IPS-15b (cell line): ENCODE measurements around the gene FRG2B.
"Not testable (repeated sequence)": the region's sequence is repeated elsewhere in the genome, so short reads cannot be mapped to it uniquely, and the experiment has no call there.

Source experiments
- H3K27me3 ChIP-seq: one replicate; pipeline ENCODE4 v1.6.1; 2013; ENCODE audit warnings: low read length; ENCODE audit not compliant: control insufficient read depth, insufficient read depth
- H3K36me3 ChIP-seq: one replicate; pipeline ENCODE4 v1.6.1; 2013; ENCODE audit warnings: low read length; ENCODE audit not compliant: control insufficient read depth, insufficient read depth
- H3K4me1 ChIP-seq: one replicate; pipeline ENCODE4 v1.6.1; 2013; ENCODE audit warnings: mild to moderate bottlenecking, low read length; ENCODE audit not compliant: control insufficient read depth, insufficient read depth
- H3K4me3 ChIP-seq: one replicate; pipeline ENCODE4 v1.5.1; 2013; ENCODE audit warnings: low read depth, low read length
- H3K9ac ChIP-seq: one replicate; pipeline ENCODE4 v1.6.1; 2013; ENCODE audit warnings: low read depth, mild to moderate bottlenecking, low read length
- H3K9me3 ChIP-seq: one replicate; pipeline ENCODE4 v1.6.1; 2013; ENCODE audit warnings: mild to moderate bottlenecking, low read length; ENCODE audit not compliant: control insufficient read depth, insufficient read depth

The FRG2B gene

DNA sequence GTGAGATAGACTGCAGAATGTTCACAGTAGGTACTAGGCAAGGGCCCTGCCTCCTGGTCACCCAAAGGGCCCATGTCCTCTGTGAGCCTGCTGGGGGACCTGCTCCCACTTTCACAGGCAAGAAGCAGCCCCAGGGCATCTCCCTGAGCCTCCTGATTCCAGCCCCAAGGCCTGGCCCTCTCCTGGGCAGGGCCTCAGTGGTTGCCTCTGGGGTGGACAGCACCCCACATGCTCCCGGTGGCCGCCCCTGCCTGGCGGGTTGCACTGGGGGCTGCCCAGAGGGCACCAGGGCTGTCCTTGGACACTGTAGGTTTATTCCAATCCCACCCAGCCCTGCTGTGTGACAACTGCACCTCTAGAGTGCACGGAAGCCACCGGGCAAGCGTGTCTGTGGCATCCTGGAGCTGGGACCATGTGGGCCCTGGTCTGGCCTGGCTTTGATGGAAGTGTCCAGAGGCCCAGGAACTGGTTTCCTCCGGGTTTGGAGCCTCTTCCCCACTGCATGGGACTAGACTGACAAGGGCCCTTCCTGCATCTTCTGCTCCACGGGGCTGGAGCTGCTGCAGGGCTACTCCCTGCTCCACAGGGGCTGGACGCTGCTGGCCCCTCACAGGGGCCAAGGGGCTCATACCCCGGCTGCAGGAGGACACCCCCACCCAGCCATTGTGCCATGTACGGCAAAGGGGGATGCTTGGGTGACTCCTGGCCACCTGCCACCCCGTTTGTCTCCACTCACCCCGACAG lies 36.2 kb downstream of the FRG2B start:
- H3K4me3 ChIP-seq = no peak overlapping the region
- no peak overlapping the region for H3K9ac ChIP-seq
- H3K36me3 ChIP-seq = no peaks in the 10 kb centered on the region
- H3K9me3 ChIP-seq = peaks cover 21% of the 10 kb centered on the region
- no peaks in the 10 kb centered on the region for H3K27me3 ChIP-seq
- H3K4me1 ChIP-seq = no peaks in the 10 kb centered on the region

DNA sequence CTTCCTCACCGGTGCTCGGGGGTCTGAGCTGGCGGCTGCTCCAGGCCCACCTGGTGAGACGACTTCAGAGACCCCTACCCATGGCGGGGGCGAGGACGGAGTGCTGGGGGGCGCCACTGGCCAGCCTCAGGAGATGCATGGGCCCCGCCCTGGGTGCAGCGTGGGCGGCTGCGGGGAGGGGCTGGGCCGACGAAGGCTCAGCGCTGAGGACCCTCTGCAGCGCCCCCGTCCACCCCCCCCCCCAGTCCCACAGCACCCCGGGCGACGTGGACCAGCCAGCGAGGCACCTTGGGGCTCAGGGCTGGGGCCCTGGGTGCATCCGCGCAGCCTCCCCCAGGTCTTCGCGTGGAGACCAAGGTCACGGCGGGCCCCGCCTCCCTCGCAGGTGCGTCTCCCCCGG lies 49.6 kb downstream of the FRG2B start:
- H3K36me3 ChIP-seq, H3K4me1 ChIP-seq, H3K27me3 ChIP-seq, H3K9me3 ChIP-seq, H3K4me3 ChIP-seq, H3K9ac ChIP-seq: not testable (repeated sequence)
